GM12874 (cell line): ENCODE measurements around the gene MAGI2.

ENCODE experiments used
- TF ChIP-seq, protein P1 (sequence below): IDR thresholded peaks from 2 replicates; pipeline ENCODE4 v1.5.1; 2011; ENCODE audit warnings: low read depth, mild to moderate bottlenecking, control low read depth, low read length, moderate library complexity; ENCODE audit not compliant: insufficient read depth

MAGI2 gene

GRCh38 chr7:78417180-78417853, 1036.2 kb downstream of the MAGI2 start:
- TF ChIP-seq, protein P1, sequence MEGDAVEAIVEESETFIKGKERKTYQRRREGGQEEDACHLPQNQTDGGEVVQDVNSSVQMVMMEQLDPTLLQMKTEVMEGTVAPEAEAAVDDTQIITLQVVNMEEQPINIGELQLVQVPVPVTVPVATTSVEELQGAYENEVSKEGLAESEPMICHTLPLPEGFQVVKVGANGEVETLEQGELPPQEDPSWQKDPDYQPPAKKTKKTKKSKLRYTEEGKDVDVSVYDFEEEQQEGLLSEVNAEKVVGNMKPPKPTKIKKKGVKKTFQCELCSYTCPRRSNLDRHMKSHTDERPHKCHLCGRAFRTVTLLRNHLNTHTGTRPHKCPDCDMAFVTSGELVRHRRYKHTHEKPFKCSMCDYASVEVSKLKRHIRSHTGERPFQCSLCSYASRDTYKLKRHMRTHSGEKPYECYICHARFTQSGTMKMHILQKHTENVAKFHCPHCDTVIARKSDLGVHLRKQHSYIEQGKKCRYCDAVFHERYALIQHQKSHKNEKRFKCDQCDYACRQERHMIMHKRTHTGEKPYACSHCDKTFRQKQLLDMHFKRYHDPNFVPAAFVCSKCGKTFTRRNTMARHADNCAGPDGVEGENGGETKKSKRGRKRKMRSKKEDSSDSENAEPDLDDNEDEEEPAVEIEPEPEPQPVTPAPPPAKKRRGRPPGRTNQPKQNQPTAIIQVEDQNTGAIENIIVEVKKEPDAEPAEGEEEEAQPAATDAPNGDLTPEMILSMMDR, result no peak

- TF ChIP-seq, protein P1, result no peak
These were observed 1039.9 kb downstream of the MAGI2 start for GRCh38 chr7:78413568-78413967.

DNA sequence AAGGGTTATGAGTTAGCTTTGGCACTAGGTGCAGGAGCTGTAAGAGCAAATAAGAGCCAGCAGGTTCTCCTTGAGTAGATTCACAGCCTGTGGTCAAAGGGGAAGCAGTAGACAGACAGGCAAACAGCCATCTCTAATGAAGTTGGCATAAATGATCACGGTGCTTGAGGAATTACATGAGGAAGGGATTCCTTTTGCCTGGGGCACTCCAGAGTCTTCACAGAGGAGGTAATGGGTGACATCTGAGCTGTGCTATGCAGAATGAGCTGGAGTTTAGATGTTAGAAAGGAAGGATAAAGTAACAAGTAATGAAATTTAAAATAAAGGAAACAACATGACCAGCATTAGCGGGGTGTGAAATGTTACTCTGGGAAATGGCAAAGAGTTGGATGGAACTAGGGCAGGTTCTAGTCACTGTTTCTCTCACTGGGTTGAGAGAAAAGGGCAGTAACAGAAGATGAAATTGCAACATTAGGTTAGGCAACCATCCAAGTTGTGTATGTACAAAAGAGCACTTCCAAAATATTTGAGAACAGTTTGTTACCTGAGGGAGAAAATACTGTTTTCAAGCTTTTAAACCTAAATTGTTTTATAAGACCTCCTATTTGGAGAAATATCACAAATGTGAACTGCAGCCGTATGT, 1041.1 kb downstream of the MAGI2 start:
- TF ChIP-seq, protein P1, result no peak

GRCh38 chr7:78407031-78407430, 1046.4 kb downstream of the MAGI2 start:
- TF ChIP-seq, protein P1, result no peak

GRCh38 chr7:78406531-78406930, 1046.9 kb downstream of the MAGI2 start:
- TF ChIP-seq, protein P1, result no peak

GRCh38 chr7:78402096-78402495, 1051.4 kb downstream of the MAGI2 start:
- TF ChIP-seq, protein P1, result no peak

GRCh38 chr7:78400038-78400437, 1053.4 kb downstream of the MAGI2 start:
- TF ChIP-seq, protein P1, result no peak
